Smooth muscle cell (in vitro differentiated cells): ENCODE measurements around the gene CORO7. TPM values are rescaled to one million over a fixed set of nuclear protein-coding genes. Genes with fewer than 3 reads are reported as not detected.

Source experiments
- DNase-seq: peaks from one replicate; lab custom pipeline; 2025; ENCODE audit not compliant: unreplicated experiment; lab: John Stamatoyannopoulos, UW
- H2AFZ ChIP-seq: fragments of 200-600 bp; sonication (generic); 2 replicates; pipeline ENCODE4 v1.6.0; 2016; ENCODE audit warnings: antibody characterized with exemption, low read depth, mild to moderate bottlenecking
- H3F3A ChIP-seq: fragments of 200-600 bp; sonication (generic); 2 replicates; pipeline ENCODE4 v1.6.0; 2017; ENCODE audit warnings: antibody characterized with exemption, low read depth
- H3K27ac ChIP-seq: fragments of 200-600 bp; sonication (generic); 2 replicates; pipeline ENCODE4 v1.5.1; 2016; ENCODE audit warnings: low read depth, mild to moderate bottlenecking
- H3K27me3 ChIP-seq: fragments of 200-600 bp; sonication (generic); 2 replicates; pipeline ENCODE4 v1.6.1; 2016; ENCODE audit warnings: low read depth, mild to moderate bottlenecking
- H3K36me3 ChIP-seq: fragments of 200-600 bp; sonication (generic); 2 replicates; pipeline ENCODE4 v1.5.1; 2016; ENCODE audit warnings: low read depth
- H3K4me1 ChIP-seq: fragments of 200-600 bp; sonication (generic); 2 replicates; pipeline ENCODE4 v1.5.1; 2016; ENCODE audit warnings: low read depth
- H3K4me2 ChIP-seq: fragments of 200-600 bp; sonication (generic); 2 replicates; pipeline ENCODE4 v1.6.0; 2016; ENCODE audit warnings: mild to moderate bottlenecking
- H3K4me3 ChIP-seq: fragments of 200-600 bp; sonication (generic); 2 replicates; pipeline ENCODE4 v1.5.1; 2016; ENCODE audit warnings: mild to moderate bottlenecking
- H3K79me2 ChIP-seq: fragments of 200-600 bp; sonication (generic); 2 replicates; pipeline ENCODE4 v1.6.0; 2016; ENCODE audit warnings: low read depth, mild to moderate bottlenecking
- H3K9ac ChIP-seq: fragments of 200-600 bp; sonication (generic); 2 replicates; pipeline ENCODE4 v1.6.0; 2016; ENCODE audit warnings: low read depth
- H3K9me3 ChIP-seq: fragments of 200-600 bp; sonication (generic); replicated peaks from 2 replicates; pipeline ENCODE4 v1.5.1; 2016; ENCODE audit warnings: low read depth
- H4K20me1 ChIP-seq: fragments of 200-600 bp; sonication (generic); 2 replicates; pipeline ENCODE4 v1.6.0; 2016; ENCODE audit warnings: low read depth
- CTCF ChIP-seq: fragments of 200-600 bp; sonication (generic); IDR thresholded peaks from 2 replicates; pipeline ENCODE4 v1.5.1; 2017; ENCODE audit warnings: borderline replicate concordance, mild to moderate bottlenecking, antibody characterized with exemption; ENCODE audit not compliant: insufficient read depth, poor library complexity, severe bottlenecking
- WGBS: methylation state at CpG from one replicate; pipeline ENCODE4 v1.1.7; 2016; ENCODE audit warnings: low lambda C conversion rate; 5-methylcytosine and 5-hydroxymethylcytosine counted together
- polyA plus RNA-seq: library from polyadenylated mRNA; unstranded; fragments of >200 nt; fragmentation: Nextera tagmentation; extraction: Ambion mirVana; gene quantifications from 2 replicates; pipeline ENCODE4 v1.2.1, GENCODE V29; 2016
- total RNA-seq: library from RNA; depleted of rRNA; stranded (reverse); fragments of >200 nt; gene quantifications from 2 replicates; pipeline ENCODE4 v1.2.3, GENCODE V29; 2014

CORO7 gene
- total and polyA plus RNA-seq, 2 experiments from 2014 or later = 6.7 to 12.7 TPM

DNA sequence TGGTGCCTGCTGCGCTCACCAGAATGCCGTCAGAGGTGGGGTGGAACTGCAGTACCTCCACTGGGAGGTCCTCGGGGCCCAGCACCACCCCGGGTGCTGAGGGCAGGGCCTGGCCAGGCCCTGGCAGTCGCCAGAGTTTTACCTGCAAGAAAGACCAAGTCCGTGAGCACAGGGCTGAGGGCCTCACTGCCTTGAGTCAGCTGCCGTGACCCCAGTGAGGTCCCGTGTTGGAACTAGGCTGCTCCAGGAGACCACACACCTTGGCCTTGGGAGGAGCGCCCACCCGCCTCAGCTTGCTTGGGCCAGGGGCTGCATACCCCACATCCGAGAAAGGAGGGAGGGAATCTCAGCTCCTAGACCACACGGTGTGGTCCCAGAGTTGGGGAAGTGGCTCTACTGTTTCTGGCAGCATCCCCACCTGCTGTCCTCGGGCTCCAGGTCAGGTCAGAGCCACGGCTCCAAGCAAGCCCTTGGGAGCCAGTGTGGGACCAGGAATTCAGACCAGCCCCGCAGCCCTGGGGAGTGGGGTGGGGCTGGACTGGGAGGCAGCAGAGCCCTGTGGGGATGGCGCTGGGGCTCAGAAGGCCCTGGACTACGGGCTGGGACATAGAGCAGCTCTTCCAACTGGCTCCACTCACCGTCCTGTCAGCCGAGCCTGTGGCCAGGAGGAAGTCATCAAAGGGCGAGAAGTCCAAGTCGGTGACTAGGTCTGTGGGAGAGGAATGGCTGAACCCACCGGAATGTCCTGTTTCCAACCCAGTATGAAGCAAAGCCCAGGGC is 8.7 kb downstream of the CORO7 start:
- Histone ChIP-seq H3K27ac (no peak overlapping the region), H3K36me3 (no peaks in the 10 kb centered on the region), H3K9me3 (no peaks in the 10 kb centered on the region), H3K9ac (no peak overlapping the region), H3K4me3 (no peak overlapping the region), H3F3A (no peaks in the 10 kb centered on the region), H2AFZ (no peak overlapping the region), H3K4me1 (no peaks in the 10 kb centered on the region), H3K79me2 (no peaks in the 10 kb centered on the region), H4K20me1 (no peaks in the 10 kb centered on the region), H3K27me3 (no peaks in the 10 kb centered on the region), H3K4me2 (no peak overlapping the region)
- TF ChIP-seq CTCF = no peak
- WGBS = 84% methylated on average over 22 of the region's 22 CpGs
- no peak for DNase-seq

- DNase-seq = no peak
Observed at GRCh38 chr16:4404967-4405696, 11.3 kb downstream of the CORO7 start.

DNA sequence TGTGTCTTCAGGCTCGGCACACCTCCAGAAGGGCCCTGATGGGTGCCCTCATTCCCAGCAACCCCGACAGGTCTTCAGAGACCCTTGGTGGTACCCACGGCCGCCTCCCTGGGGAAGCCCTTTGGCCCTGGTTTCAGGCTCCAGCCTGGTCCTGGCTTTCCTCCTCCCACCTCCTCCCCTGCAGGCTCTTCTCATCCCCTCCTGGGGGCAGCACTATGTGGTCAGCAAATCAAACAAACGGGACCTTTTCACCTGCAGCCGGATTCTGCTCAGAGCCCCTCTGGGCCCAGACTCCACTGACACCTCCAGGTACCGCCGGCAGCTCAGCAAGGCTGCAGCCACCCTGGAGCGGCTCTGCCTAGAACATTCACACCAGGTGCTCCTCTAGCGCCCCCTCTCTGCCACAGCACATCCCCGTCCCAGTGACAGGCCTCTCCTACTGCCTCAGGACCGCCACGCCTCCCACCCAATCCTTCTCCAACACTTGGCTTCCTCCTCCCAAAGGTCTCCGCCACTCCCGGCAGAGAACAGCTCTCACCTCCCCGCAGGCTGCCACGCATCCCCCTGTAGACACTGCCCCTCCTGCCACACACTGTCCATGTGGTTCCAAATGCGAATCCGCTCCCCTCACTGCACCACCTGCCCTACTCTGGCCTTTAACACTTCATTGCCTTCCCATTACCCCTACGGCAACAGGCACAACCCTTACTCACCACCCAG is 12.0 kb downstream of the CORO7 start:
- H4K20me1 ChIP-seq = no peaks in the 10 kb centered on the region
- peak; percentile 60 for TF ChIP-seq CTCF
- WGBS = 70% methylated on average over 18 of the region's 20 CpGs
- no peak overlapping the region for H3K4me3 ChIP-seq
- H3K27ac ChIP-seq = no peak overlapping the region
- H3K9me3 ChIP-seq = no peaks in the 10 kb centered on the region
- no peaks in the 10 kb centered on the region for H3K79me2 ChIP-seq
- H3K27me3 ChIP-seq = no peaks in the 10 kb centered on the region
- no peaks in the 10 kb centered on the region for H3K4me1 ChIP-seq
- no peak overlapping the region for H3K4me2 ChIP-seq
- H3K9ac ChIP-seq = no peak overlapping the region
- DNase-seq = no peak
- no peak overlapping the region for H2AFZ ChIP-seq
- H3K36me3 ChIP-seq = no peaks in the 10 kb centered on the region
- H3F3A ChIP-seq = no peaks in the 10 kb centered on the region

More at GRCh38 chr16:4404967-4405696, 11.3 kb downstream of the CORO7 start:
- no peak for TF ChIP-seq CTCF
- Histone ChIP-seq H3F3A (no peaks in the 10 kb centered on the region), H3K27me3 (no peaks in the 10 kb centered on the region), H3K27ac (no peak overlapping the region), H3K4me3 (no peak overlapping the region), H2AFZ (no peak overlapping the region), H3K36me3 (no peaks in the 10 kb centered on the region), H3K9ac (no peak overlapping the region), H4K20me1 (no peaks in the 10 kb centered on the region), H3K4me2 (no peak overlapping the region), H3K4me1 (no peaks in the 10 kb centered on the region), H3K9me3 (no peaks in the 10 kb centered on the region), H3K79me2 (no peaks in the 10 kb centered on the region)
- WGBS = 91% methylated on average over 24 of the region's 24 CpGs
